ENCODE results near the gene ANKRD39. TPM values are rescaled to one million over a fixed set of nuclear protein-coding genes. Genes with fewer than 3 reads are reported as not detected.

The ANKRD39 gene
- total and polyA plus RNA-seq, 10 of the 15 experiments (the other 5 are each of a cell fraction or from before 2014, with no cell fraction given) = 7.4 to 36.2 (median 23.7) TPM

DNA sequence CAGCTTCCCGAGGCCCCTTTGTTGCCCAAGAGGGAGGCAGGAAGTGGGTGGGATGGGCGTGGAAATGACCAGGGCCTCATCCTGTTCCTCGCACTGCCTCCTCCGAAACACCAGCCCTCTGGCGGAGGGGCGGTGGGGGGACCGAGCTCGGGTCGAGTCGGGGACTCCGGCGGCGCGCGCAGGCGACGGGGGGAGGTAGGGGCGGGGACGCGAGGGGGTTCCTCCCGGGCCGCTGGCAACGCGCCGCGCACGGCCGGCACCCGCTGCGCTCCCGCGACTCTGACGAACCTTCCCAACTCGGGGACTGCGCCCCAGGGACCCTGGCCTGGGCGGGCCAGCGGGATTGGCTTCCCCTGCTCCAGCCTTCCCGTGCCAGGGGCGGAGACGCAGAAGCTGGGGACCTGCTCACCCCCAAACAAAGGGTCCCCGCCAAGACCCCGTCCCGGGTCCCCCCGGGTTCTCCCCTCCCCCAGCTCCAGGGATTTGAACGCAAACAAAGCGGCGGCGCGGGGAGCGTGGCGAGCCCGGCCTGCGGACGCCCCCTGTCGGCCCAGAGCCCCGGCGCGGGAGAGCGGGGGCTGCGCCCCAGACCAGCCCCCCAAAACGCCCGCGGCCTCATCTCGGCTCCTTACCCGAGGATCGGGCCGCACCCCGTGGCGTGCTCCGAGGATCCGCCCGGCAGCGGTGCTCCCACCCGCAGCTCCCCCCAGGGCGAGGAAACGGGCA is 10.9 kb upstream of the ANKRD39 start:
- Histone ChIP-seq H3K4me3 (peak overlapping the region; percentile 95), H3K4me2 (ENCODE audit: control insufficient read depth, insufficient read depth) (peak overlapping the region; percentile 90), H3K79me2 (ENCODE audit: control insufficient read depth, insufficient read depth, low read length) (peaks cover 38% of the 10 kb centered on the region), H3K4me1 (ENCODE audit: control insufficient read depth, insufficient read depth, low read length) (peaks cover 23% of the 10 kb centered on the region), H2AFZ (ENCODE audit: control insufficient read depth, low read depth, low read length) (peak overlapping the region; percentile 40), H3K27me3 (replicated peaks in 1 of 2; ENCODE audit: control insufficient read depth in 2 of 2, insufficient read depth in 2 of 2, low read length in 1 of 2) (no peaks in the 10 kb centered on the region; a peak in 1 of 4 replicates), H4K20me1 (ENCODE audit: control insufficient read depth, insufficient read depth) (no peaks in the 10 kb centered on the region), H3K9me3 (replicated peaks; ENCODE audit: control insufficient read depth, insufficient read depth, low read length) (no peaks in the 10 kb centered on the region), H3K27ac (ENCODE audit: control insufficient read depth, insufficient read depth) (peak overlapping the region; percentile 86), H3K36me3 (ENCODE audit: control insufficient read depth in 2 of 2, insufficient read depth in 2 of 2, low read length in 1 of 2) (peaks cover 8 to 17% of the 10 kb centered on the region in 2 experiments; a peak in 3 of 4 replicates), H3K9ac (ENCODE audit: control insufficient read depth, insufficient read depth, low read length) (peak overlapping the region; percentile 85)
- intact Hi-C loops (cut with micrococcal nuclease; ENCODE audit: unreplicated experiment) = loop anchor here (5.0 kb wide), 1 partner anchor 231 kb away; the partner anchor contains the start of gene KANSL3
- POLR2A ChIA-PET = interaction anchor here (0.6 to 3.6 kb wide), 5 partner anchors 11 to 331 kb away, joined by 3 to 30 read pairs (median 3); partner anchors contain the start of gene ANKRD39
- in situ Hi-C loops (cut with MboI) = no loop called here
- no peak for FAIRE-seq
- WGBS (ENCODE audit: insufficient coverage, insufficient replicate concordance, low lambda C conversion rate, missing lambda C conversion rate) = 2% methylated on average over 46 of the region's 76 CpGs
- SMC1A ChIA-PET (ENCODE audit: uncharacterized antibody, unreplicated experiment) = interaction anchor here (0.7 to 2.6 kb wide), 3 partner anchors 11 to 89 kb away, joined by 3 to 13 read pairs (median 4); partner anchors contain the start of gene ANKRD39
- ATAC-seq = peak; percentile 78
- CTCF ChIA-PET = interaction anchor here (0.7 to 2.2 kb wide), 7 partner anchors 11 to 108 kb away, joined by 3 to 22 read pairs (median 4); partner anchors contain the start of genes ANKRD39 and CNNM4
- RAD21 ChIA-PET (ENCODE audit: unreplicated experiment) = interaction anchor here (0.6 to 3.0 kb wide), 6 partner anchors 11 to 106 kb away, joined by 3 to 39 read pairs (median 4); partner anchors contain the start of genes ANKRD39 and CNNM3
- peak; percentile 33 for DNase-seq (ENCODE audit: low read depth, low spot score)
- BruUV-seq (replicated peaks) = no TSS peak
- TF ChIP-seq, protein P1, sequence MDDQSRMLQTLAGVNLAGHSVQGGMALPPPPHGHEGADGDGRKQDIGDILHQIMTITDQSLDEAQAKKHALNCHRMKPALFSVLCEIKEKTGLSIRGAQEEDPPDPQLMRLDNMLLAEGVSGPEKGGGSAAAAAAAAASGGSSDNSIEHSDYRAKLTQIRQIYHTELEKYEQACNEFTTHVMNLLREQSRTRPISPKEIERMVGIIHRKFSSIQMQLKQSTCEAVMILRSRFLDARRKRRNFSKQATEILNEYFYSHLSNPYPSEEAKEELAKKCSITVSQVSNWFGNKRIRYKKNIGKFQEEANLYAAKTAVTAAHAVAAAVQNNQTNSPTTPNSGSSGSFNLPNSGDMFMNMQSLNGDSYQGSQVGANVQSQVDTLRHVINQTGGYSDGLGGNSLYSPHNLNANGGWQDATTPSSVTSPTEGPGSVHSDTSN (IDR thresholded peaks at IDR 0.05; ENCODE audit: insufficient replicate concordance, low read depth, low read length) = no peak
- TF ChIP-seq RB1 (IDR thresholded peaks at IDR 0.05; ENCODE audit: borderline replicate concordance) = peak; percentile 62; the same call in 1 of the 2 replicates
- no peak for TF ChIP-seq PAX8 (IDR thresholded peaks at IDR 0.05)
- TF ChIP-seq TCF3 (IDR thresholded peaks at IDR 0.05; ENCODE audit: borderline replicate concordance, insufficient read depth, low read depth, low read length) = 0 out of 2 replicates have a peak, but pooled peaks have one; percentile 24
- TF ChIP-seq FOS (IDR thresholded peaks at IDR 0.05; ENCODE audit: borderline replicate concordance, extremely low read depth, insufficient read length) = no peak
- 0 out of 2 replicates have a peak, but pooled peaks have one; percentile 24 for TF ChIP-seq LARP7 (IDR thresholded peaks at IDR 0.05)
- TF ChIP-seq ZNF274 (IDR thresholded peaks at IDR 0.05; ENCODE audit: insufficient read depth, insufficient read length) = no peak
- peak in 1 of 2 experiments; percentile 59; a peak in 1 of 3 replicates for TF ChIP-seq EGR1 (IDR thresholded peaks at IDR 0.05; ENCODE audit: borderline replicate concordance in 1 of 2, low read depth in 2 of 2, low read length in 2 of 2)
- no peak for TF ChIP-seq ZNF207 (IDR thresholded peaks at IDR 0.05; ENCODE audit: borderline replicate concordance)
- TF ChIP-seq, protein P2, sequence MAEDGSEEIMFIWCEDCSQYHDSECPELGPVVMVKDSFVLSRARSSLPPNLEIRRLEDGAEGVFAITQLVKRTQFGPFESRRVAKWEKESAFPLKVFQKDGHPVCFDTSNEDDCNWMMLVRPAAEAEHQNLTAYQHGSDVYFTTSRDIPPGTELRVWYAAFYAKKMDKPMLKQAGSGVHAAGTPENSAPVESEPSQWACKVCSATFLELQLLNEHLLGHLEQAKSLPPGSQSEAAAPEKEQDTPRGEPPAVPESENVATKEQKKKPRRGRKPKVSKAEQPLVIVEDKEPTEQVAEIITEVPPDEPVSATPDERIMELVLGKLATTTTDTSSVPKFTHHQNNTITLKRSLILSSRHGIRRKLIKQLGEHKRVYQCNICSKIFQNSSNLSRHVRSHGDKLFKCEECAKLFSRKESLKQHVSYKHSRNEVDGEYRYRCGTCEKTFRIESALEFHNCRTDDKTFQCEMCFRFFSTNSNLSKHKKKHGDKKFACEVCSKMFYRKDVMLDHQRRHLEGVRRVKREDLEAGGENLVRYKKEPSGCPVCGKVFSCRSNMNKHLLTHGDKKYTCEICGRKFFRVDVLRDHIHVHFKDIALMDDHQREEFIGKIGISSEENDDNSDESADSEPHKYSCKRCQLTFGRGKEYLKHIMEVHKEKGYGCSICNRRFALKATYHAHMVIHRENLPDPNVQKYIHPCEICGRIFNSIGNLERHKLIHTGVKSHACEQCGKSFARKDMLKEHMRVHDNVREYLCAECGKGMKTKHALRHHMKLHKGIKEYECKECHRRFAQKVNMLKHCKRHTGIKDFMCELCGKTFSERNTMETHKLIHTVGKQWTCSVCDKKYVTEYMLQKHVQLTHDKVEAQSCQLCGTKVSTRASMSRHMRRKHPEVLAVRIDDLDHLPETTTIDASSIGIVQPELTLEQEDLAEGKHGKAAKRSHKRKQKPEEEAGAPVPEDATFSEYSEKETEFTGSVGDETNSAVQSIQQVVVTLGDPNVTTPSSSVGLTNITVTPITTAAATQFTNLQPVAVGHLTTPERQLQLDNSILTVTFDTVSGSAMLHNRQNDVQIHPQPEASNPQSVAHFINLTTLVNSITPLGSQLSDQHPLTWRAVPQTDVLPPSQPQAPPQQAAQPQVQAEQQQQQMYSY (CRISPR knock-in tag; IDR thresholded peaks at IDR 0.05) = no peak
- no peak for TF ChIP-seq EZH2 (IDR thresholded peaks at IDR 0.05; ENCODE audit: borderline replicate concordance, control insufficient read depth, low read depth, low read length)
- TF ChIP-seq, protein P3, sequence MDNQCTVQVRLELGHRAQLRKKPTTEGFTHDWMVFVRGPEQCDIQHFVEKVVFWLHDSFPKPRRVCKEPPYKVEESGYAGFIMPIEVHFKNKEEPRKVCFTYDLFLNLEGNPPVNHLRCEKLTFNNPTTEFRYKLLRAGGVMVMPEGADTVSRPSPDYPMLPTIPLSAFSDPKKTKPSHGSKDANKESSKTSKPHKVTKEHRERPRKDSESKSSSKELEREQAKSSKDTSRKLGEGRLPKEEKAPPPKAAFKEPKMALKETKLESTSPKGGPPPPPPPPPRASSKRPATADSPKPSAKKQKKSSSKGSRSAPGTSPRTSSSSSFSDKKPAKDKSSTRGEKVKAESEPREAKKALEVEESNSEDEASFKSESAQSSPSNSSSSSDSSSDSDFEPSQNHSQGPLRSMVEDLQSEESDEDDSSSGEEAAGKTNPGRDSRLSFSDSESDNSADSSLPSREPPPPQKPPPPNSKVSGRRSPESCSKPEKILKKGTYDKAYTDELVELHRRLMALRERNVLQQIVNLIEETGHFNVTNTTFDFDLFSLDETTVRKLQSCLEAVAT (IDR thresholded peaks at IDR 0.05) = no peak
- TF ChIP-seq ZSCAN29 (IDR thresholded peaks at IDR 0.05) = no peak

Data from GM12878 (cell line).